ENCODE data around the gene MOV10. TPM values are rescaled to one million over a fixed set of nuclear protein-coding genes. Genes with fewer than 3 reads are reported as not detected.
"Not testable (repeated sequence)": the region's sequence is repeated elsewhere in the genome, so short reads cannot be mapped to it uniquely, and the experiment has no call there.

Gene MOV10
- total RNA-seq, 4 donors from 2014 or later, result 75.3 to 161 (median 143) TPM

- no peak overlapping the region for H3K27ac ChIP-seq
- no peak overlapping the region for H3K4me3 ChIP-seq
- TF ChIP-seq POLR2A (IDR thresholded peaks at IDR 0.05) (no peak), CTCF (IDR thresholded peaks at IDR 0.05) (no peak)
- H3K27me3 ChIP-seq, result no peaks in the 10 kb centered on the region
- H3K4me1 ChIP-seq, result peaks cover 0 to 19% (median 10%) of the 10 kb centered on the region in 4 donors
- no peak for DNase-seq
- H3K36me3 ChIP-seq, result no peaks in the 10 kb centered on the region
- H3K9me3 ChIP-seq, result no peaks in the 10 kb centered on the region
Measured at GRCh38 chr1:112717263-112717873, 42.9 kb downstream of the MOV10 start.

GRCh38 chr1:112718691-112719418 lies 44.4 kb downstream of the MOV10 start:
- Histone ChIP-seq H3K27me3 (no peaks in the 10 kb centered on the region), H3K4me1 (peaks cover 3 to 29% (median 10%) of the 10 kb centered on the region in 4 donors), H3K4me3 (peak overlapping the region in 3 of 4 donors; percentile 16 to 45 (median 30)), H3K27ac (no peak overlapping the region), H3K36me3 (no peaks in the 10 kb centered on the region), H3K9me3 (no peaks in the 10 kb centered on the region)
- DNase-seq, result peak; percentile 76 to 89 (median 88)
- TF ChIP-seq POLR2A (IDR thresholded peaks at IDR 0.05), result no peak
- peak; percentile 56 to 88 (median 83) for TF ChIP-seq CTCF (IDR thresholded peaks at IDR 0.05)

- no peaks in the 10 kb centered on the region for H3K36me3 ChIP-seq
- DNase-seq, result no peak
- no peaks in the 10 kb centered on the region for H3K27me3 ChIP-seq
- H3K4me3 ChIP-seq, result no peak overlapping the region
- no peaks in the 10 kb centered on the region for H3K9me3 ChIP-seq
- H3K27ac ChIP-seq, result no peak overlapping the region
- peaks cover under 1 to 20% (median 4%) of the 10 kb centered on the region in 4 donors for H3K4me1 ChIP-seq
- TF ChIP-seq CTCF (IDR thresholded peaks at IDR 0.05), result no peak
- TF ChIP-seq POLR2A (IDR thresholded peaks at IDR 0.05), result no peak
Measured at GRCh38 chr1:112719706-112720105, 45.2 kb downstream of the MOV10 start.

- Histone ChIP-seq H3K9me3 (no peaks in the 10 kb centered on the region), H3K27me3 (no peaks in the 10 kb centered on the region), H3K36me3 (no peaks in the 10 kb centered on the region), H3K4me1 (peaks cover 0 to 17% (median 4%) of the 10 kb centered on the region in 4 donors), H3K4me3 (no peak overlapping the region), H3K27ac (no peak overlapping the region)
- no peak for DNase-seq
- TF ChIP-seq POLR2A (IDR thresholded peaks at IDR 0.05) (no peak), CTCF (IDR thresholded peaks at IDR 0.05) (no peak)
Measured at GRCh38 chr1:112720800-112721199, 46.3 kb downstream of the MOV10 start.

GRCh38 chr1:112721294-112721693 lies 46.8 kb downstream of the MOV10 start:
- not testable (repeated sequence) for H3K27ac ChIP-seq, DNase-seq, H3K27me3 ChIP-seq, H3K4me3 ChIP-seq, H3K9me3 ChIP-seq, H3K36me3 ChIP-seq
- peaks cover 0 to 17% (median 4%) of the 10 kb centered on the region in 4 donors for H3K4me1 ChIP-seq

GRCh38 chr1:112721966-112722524 lies 47.6 kb downstream of the MOV10 start:
- peaks cover 0 to 17% (median 4%) of the 10 kb centered on the region in 4 donors for H3K4me1 ChIP-seq
- H3K9me3 ChIP-seq, result no peaks in the 10 kb centered on the region
- H3K27me3 ChIP-seq, result no peaks in the 10 kb centered on the region
- no peaks in the 10 kb centered on the region for H3K36me3 ChIP-seq
- no peak overlapping the region for H3K4me3 ChIP-seq
- no peak overlapping the region for H3K27ac ChIP-seq
- TF ChIP-seq CTCF (IDR thresholded peaks at IDR 0.05) (no peak), POLR2A (IDR thresholded peaks at IDR 0.05) (no peak)
- no peak for DNase-seq
